ENCODE measurements around the gene PRSS33. TPM values are rescaled to one million over a fixed set of nuclear protein-coding genes. Genes with fewer than 3 reads are reported as not detected.

Gene PRSS33
- total RNA-seq, 4 donors from 2014 or later, result not detected

GRCh38 chr16:2744711-2745110, 42.6 kb downstream of the PRSS33 start:
- no peak overlapping the region for H3K4me3 ChIP-seq
- H3K9me3 ChIP-seq, result no peaks in the 10 kb centered on the region
- H3K27ac ChIP-seq, result no peak overlapping the region
- no peaks in the 10 kb centered on the region for H3K36me3 ChIP-seq
- 89 to 100% methylated on average over 2 to 6 of the region's 6 CpGs for WGBS, 2 donors (ENCODE audit: low coverage in 1 of 2)
- TF ChIP-seq EP300 (IDR thresholded peaks at IDR 0.05) (no peak), POLR2AphosphoS5 (IDR thresholded peaks at IDR 0.05) (no peak), POLR2A (IDR thresholded peaks at IDR 0.05) (no peak), CTCF (IDR thresholded peaks at IDR 0.05) (no peak)
- no peak for ATAC-seq
- H3K4me1 ChIP-seq, result no peaks in the 10 kb centered on the region
- H3K27me3 ChIP-seq, result peaks cover 25% of the 10 kb centered on the region

- Histone ChIP-seq H3K36me3 (no peaks in the 10 kb centered on the region), H3K27me3 (peaks cover 40% of the 10 kb centered on the region), H3K4me3 (no peak overlapping the region), H3K4me1 (no peaks in the 10 kb centered on the region), H3K9me3 (no peaks in the 10 kb centered on the region), H3K27ac (no peak overlapping the region)
- ATAC-seq, result no peak
- no peak for TF ChIP-seq POLR2A (IDR thresholded peaks at IDR 0.05)
- TF ChIP-seq POLR2AphosphoS5 (IDR thresholded peaks at IDR 0.05), result no peak
- TF ChIP-seq CTCF (IDR thresholded peaks at IDR 0.05), result no peak
- no peak for TF ChIP-seq EP300 (IDR thresholded peaks at IDR 0.05)
- 70 to 100% methylated on average over 2 to 4 of the region's 19 CpGs for WGBS, 2 donors (ENCODE audit: low coverage in 1 of 2)
These were observed 44.2 kb downstream of the PRSS33 start for GRCh38 chr16:2743007-2743810.

GRCh38 chr16:2742323-2743006, 44.9 kb downstream of the PRSS33 start:
- H3K27ac ChIP-seq, result no peak overlapping the region
- TF ChIP-seq CTCF (IDR thresholded peaks at IDR 0.05), result no peak
- no peak for TF ChIP-seq EP300 (IDR thresholded peaks at IDR 0.05)
- WGBS, 2 donors (ENCODE audit: low coverage in 1 of 2), result no CpG with 5 or more reads among the region's 12 CpGs
- peaks cover 47% of the 10 kb centered on the region for H3K27me3 ChIP-seq
- no peaks in the 10 kb centered on the region for H3K4me1 ChIP-seq
- no peak overlapping the region for H3K4me3 ChIP-seq
- no peak for ATAC-seq
- H3K9me3 ChIP-seq, result no peaks in the 10 kb centered on the region
- no peaks in the 10 kb centered on the region for H3K36me3 ChIP-seq

- Histone ChIP-seq H3K9me3 (no peaks in the 10 kb centered on the region), H3K4me3 (no peak overlapping the region), H3K27ac (no peak overlapping the region), H3K4me1 (no peaks in the 10 kb centered on the region), H3K27me3 (peaks cover 60% of the 10 kb centered on the region), H3K36me3 (no peaks in the 10 kb centered on the region)
- WGBS, 2 donors (ENCODE audit: low coverage in 1 of 2), result 89% methylated on average over 3 of the region's 4 CpGs; no CpG with 5 or more reads in 1 of the 2 donors
- ATAC-seq, result no peak
- TF ChIP-seq POLR2AphosphoS5 (IDR thresholded peaks at IDR 0.05) (no peak), EP300 (IDR thresholded peaks at IDR 0.05) (no peak), POLR2A (IDR thresholded peaks at IDR 0.05) (no peak), CTCF (IDR thresholded peaks at IDR 0.05) (no peak)
These were observed 46.2 kb downstream of the PRSS33 start for GRCh38 chr16:2741168-2741567.

GRCh38 chr16:2740476-2740875, 46.9 kb downstream of the PRSS33 start:
- 88 to 90% methylated on average over 1 to 2 of the region's 6 CpGs for WGBS, 2 donors (ENCODE audit: low coverage in 1 of 2)
- no peak overlapping the region for H3K27ac ChIP-seq
- no peaks in the 10 kb centered on the region for H3K36me3 ChIP-seq
- peaks cover 67% of the 10 kb centered on the region for H3K27me3 ChIP-seq
- no peak for TF ChIP-seq POLR2AphosphoS5 (IDR thresholded peaks at IDR 0.05)
- no peak for TF ChIP-seq CTCF (IDR thresholded peaks at IDR 0.05)
- no peak for TF ChIP-seq EP300 (IDR thresholded peaks at IDR 0.05)
- no peak for TF ChIP-seq POLR2A (IDR thresholded peaks at IDR 0.05)
- H3K4me1 ChIP-seq, result no peaks in the 10 kb centered on the region
- no peak overlapping the region for H3K4me3 ChIP-seq
- no peaks in the 10 kb centered on the region for H3K9me3 ChIP-seq
- ATAC-seq, result no peak

Data from gastroesophageal sphincter (tissue), 4 donors.